NCI-H82 treated with DMSO at 0.1 percent for 48 hours (cell line): ENCODE measurements around the gene CNST.
"Not testable (repeated sequence)": the region's sequence is repeated elsewhere in the genome, so short reads cannot be mapped to it uniquely, and the experiment has no call there.

Source experiments
- DNase-seq: peaks from one replicate; lab custom pipeline; 2025; ENCODE audit not compliant: unreplicated experiment; lab: John Stamatoyannopoulos, UW

Gene CNST

DNA sequence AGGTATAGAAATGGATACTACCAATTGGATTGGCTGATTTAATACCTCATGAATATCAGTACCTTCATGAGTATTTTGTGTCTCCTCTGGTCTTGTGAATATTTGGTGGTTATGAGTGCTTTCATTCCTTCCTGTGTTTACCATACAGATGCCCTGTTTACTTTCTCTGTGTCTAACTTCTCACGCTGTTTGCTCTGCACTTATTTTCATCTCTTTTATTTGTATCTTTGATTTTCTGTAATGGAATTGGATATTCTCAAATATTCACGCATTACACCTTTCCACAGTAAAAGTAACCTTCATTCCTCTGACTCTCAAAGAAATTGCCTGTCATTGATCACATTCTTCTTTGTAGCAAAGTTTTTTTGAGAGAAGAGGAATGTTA, 16.8 kb downstream of the CNST start:
- no peak for DNase-seq

DNA sequence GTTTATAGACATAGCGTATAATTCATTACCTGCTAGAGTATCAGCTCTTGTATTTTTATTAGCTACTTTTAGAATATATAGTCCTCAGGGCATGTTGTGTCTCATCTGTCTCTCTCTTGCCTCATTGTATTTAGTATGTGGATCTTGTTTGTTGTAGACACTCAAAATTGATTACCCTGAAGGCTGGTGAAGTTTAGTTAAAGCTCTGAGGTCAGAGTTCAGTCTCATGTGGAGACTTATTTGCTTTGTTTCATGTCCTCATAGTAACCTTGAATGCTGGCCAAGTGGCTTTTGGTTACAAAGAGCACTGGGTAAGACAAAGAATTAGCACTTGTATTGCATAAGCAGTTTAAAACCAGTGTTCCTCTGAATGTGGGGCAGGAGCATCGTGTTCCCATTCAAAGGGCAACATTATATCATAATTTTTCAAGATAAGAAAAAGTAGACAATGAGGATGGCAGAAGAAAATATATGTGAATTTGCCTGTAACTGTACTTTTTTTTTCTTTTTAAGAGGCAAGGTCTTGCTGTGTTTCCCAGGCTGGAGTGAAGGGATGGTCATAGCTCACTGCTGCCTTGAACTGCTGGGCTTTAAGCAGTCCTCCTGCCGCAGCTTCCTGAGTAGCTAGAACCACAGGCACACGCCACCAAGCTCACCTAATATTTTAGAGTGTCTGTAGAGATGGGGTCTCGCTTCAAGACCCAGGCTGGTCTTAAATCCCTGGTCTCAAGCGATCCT, 17.4 kb downstream of the CNST start:
- DNase-seq: no peak

DNA sequence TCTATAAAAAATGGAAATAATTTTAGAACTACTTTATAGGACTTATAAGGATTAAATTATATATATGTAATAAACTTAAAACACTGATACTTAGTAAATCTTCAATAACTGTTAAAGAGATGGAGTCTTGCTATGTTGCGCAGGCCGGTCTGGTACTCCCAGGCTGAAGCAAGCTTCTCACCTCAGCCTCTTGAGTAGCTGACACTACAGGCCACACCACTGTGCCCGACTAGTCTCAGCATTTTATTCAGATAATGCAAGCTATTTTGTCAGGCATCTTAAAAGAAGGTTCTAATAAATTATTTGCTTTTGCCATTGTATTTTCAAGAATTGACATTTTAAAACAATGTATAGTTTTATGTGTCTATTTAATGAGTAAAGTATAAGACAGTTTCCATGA, 20.8 kb downstream of the CNST start:
- DNase-seq: no peak

DNA sequence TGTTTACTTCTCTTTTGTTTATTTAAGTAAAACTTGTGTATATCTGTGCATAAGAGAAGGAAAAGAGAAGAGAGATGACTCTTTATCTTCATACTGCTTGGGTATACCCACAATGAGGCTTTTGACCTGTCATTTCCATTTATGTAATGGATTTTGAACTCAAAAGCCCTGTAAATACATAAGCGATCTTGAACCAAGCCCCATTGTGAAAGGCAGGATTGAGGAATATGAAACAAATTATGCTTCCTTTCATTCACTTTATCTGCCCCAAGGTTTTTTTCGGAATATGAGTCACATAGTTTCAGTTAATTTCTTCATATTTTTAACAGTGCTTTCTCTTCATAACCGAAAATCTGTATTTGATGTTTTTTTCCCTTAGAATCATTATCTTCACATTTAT, 21.4 kb downstream of the CNST start:
- no peak for DNase-seq

DNA sequence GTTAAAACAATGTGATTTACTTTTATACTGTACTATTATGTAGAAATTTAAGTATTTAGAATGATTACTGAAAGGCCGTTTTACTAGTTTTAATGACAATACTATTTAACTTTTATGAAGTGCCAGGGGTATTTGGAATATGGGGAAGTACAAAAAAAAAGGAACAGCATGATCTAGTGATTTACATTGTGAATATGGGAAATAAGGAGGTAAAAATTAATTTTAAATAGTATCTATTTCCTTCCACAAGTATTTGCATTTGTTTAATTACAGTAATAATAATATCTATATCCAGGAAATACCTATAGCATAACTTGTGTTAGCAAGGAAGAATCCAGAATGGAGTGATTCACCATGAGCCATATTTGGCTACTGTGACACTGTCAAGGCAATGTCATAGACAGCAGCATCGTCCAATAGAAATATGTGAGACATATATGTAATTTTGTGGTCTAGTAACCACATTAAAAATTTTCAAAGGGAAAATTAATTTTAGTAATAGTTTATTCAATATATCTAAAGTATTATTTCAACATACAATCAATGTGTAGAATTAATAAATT, 22.0 kb downstream of the CNST start:
- DNase-seq: no peak

DNA sequence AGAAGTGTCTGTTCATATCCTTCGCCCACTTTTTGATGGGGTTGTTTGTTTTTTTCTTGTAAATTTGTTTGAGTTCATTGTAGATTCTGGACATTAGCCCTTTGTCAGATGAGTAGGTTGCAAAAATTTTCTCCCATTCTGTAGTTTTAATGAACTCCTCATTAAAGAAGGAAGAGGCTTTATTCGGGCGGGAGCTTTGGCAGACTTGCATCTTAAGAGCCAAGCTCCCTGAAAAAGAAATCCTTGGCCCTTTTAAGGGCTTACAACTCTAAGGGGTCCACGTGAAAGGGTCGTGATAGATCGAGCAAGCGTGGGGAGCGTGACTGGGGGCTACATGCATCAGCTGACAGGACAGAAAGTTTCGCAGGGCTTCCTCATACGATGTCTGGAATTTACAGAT, 23.7 kb downstream of the CNST start:
- not testable (repeated sequence) for DNase-seq

DNA sequence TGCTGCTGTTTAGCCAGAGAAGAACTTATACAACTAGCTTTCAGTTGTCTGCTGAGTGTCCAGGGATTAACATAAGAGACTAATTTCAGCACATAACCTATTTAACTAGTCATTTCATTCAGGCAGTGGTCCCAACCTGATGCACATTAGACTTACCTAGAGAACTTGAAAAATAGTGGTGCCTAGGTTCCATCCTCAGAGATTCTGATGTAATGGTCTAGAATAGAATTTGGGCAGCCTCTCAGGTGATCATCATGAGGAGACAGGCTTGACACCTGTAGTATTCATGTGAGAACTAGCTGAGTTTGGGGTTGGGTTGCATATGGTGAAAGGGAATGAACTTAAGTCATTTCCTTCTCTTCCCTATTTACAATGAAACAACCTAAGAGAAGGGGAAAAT, 24.8 kb downstream of the CNST start:
- no peak for DNase-seq

DNA sequence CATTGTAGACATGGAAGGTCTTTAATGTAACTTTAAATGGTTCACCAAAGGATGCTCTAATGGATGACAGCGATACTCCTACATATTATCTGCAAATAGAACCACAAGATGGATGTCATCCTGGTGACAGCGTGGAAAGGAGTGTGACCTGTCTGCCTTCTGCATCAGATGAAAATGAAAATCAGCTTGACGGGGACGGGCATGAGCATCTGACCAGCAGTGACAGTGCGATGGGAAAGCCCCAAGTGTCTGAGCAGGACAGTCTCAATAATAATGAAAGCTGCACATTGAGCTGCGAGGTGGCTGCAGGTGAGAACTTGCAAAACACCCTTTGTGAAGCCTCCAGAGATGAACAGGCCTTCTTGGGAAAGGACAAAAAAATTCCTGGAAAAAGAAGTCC, 25.2 kb downstream of the CNST start:
- DNase-seq: no peak

DNA sequence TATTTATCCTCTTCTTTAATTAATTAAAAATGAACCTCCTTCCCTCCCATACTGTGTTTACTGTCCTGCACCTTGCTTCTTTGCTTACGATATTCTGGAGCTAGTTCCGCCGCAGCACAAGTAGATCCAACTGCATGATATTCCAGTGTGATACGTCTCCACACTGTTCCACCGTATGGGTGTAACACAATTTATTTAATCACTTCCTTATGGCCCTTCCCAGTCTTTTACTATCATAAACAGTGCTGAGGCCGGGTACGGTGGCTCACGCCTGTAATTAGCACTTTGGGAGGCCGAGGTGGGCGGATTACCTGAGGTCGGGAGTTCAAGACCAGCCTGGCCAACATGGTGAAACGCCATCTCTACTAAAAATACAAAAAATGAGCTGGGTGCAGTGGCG, 25.7 kb downstream of the CNST start:
- no peak for DNase-seq

DNA sequence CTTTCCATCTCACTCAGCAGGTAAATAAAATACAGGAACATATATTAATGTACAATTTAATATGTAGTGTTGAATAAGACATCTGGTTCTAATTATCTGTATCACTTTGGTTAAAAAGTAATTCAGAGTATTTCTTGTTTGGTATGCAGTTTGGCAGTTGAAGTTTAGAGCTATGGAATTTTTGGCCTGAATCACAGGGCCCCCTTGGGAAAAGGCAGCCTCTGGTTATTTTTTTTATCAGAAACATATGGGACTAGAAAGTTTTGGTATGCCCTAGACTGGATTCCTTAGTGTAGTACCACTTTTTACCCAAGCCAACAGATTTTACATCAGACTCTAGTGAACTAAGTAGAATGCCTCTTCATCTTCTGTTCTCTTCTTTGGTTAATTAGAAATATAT, 26.4 kb downstream of the CNST start:
- no peak for DNase-seq

DNA sequence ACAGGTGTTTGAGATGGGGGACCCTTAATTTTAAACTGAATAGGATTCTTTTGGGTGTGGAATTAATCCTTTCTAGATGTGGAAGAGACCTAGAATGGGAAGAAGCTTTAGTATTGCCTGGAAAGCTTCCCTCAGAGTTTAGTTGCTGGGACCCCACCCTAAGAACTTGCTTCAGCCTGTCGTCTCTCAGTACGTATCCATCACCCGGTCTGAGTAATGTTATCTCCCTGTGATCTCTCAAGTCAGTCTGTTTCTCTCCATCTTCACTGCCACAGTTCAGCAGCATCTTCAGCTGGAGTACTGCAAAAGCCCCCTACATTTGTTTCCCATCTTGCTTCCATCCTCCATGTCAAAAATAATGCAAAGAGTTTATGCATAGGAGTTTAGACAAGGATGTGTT, 28.9 kb downstream of the CNST start:
- DNase-seq: no peak

DNA sequence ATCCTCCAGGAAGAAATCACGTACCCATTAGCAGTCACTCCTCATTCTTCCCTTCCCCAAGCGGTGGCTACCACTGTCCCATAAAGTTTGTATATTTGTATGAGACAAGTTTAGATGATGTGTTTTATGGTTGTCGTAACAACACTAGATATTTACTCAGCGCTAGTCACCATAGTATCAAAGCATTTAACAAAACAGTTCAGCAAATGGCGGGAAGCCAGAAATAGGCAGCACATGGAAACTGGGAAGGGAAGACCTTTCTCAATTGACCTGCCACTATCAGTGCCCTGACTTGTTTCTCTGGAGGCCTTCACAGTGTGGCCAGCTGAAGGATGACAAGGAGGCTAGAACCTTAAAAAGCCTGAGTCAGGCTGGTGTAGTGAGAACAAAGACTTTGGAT, 31.1 kb downstream of the CNST start:
- no peak for DNase-seq

DNA sequence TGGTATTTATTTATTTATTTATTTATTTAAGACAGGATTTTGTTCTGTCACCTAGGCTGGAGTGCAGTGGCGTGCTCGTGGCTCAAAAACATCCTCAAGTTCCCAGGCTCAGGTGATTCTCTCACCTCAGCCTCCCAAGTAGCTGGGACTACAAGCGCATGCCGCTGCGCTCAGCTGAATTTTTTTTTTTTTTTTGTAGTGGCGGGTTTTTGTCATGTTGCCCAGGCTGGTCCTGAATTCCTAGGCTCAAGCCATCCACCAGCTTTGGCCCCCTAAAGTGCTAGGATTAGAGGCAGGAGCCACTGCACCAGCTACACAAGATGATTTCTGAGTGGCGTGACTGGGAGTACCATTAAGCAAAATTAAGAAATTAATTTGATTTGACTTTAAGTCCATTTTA, 31.7 kb downstream of the CNST start:
- no peak for DNase-seq

DNA sequence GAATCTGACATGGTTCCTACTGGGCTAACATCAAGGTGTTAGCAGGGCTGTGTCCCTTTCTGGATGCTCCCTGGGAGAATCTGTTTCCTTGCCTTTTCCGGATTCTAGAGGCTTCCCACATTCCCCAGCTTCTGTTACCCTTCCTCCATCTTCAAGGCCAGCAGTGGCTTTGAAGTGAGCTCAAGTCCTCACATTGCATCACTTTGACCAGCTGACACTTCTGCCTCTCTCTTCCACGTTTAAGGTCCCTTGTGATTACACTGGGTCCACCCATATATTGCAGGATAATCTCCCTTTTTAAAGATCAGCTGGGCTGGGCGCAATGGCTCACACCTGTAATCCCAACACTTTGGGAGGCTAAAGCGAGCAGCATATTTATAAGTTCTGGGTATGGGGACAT, 33.1 kb downstream of the CNST start:
- no peak for DNase-seq

DNA sequence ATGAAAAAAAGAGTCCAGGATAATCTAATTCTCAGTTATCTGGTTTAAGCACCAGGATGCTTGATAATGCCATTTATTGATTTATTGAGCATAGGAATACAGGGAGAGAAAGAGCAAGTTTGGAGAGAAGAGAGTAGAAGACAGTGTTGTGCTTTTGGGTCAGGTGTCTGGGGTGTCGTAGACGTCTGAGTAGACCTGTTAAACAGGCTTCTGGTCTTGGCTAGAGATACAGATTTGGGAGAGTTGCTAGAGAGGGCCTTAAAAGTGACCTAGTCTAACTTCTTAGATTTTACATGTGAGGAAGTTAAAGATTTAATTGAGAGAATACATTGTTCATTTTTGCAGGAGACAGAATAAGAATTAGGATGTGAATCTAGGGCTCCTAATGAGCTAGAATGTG, 34.3 kb downstream of the CNST start:
- no peak for DNase-seq

DNA sequence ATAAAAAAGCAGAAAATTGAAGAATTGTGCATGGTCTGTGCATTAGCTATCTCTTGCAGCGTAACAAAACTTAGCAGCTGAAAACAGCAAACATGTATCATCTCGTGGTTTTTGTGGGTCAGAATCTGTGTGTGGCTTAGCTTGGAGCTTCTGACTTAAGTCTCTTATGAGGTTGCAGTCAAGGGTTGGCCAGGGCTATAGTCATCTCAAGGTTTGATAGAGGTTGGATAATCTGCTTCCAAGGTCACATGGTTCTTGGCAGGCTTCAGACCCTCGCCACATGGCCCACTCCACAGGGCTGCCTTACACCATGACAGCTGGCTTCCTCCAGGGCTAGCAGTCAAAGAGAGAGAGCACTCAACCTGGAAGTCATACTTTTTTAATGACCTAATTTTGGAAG, 35.9 kb downstream of the CNST start:
- DNase-seq: peak; percentile 63

DNA sequence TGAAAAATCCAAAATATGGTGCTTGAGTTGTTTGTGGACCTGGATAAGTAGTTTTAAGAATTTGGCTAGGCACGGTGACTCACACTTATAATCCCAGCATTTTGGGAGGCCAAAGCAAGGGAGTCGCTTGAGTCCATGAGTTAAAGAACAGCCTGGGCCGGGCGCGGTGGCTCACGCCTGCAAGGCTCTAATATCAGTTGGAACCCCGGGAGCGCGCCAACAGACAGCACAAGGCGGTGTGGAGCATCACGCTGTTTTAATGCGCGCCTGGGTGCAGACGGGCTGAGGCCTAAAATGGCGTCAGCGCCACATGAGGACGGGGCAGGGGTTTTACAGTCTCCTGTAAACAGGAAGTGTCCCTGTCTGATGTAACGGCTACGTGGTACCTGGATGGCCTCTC, 39.0 kb downstream of the CNST start:
- DNase-seq: not testable (repeated sequence)

DNA sequence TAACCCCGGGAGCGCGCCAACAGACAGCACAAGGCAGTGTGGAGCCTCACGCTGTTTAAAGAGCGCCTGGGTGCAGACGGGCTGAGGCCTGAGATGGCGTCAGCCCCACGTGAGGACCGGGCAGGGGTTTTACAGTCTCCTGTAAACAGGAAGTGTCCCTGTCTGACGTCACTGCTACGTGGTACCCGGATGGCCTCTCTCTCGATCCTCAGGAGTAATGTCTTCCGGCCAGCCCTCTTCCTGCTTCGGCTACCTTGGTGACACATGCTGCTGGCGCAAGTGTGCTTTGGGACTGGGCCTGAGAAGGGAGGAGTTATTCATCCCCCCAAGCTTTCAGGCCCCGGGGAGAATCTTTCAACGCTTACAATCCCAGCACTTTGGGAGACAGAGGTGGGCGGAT, 41.2 kb downstream of the CNST start:
- no peak for DNase-seq

DNA sequence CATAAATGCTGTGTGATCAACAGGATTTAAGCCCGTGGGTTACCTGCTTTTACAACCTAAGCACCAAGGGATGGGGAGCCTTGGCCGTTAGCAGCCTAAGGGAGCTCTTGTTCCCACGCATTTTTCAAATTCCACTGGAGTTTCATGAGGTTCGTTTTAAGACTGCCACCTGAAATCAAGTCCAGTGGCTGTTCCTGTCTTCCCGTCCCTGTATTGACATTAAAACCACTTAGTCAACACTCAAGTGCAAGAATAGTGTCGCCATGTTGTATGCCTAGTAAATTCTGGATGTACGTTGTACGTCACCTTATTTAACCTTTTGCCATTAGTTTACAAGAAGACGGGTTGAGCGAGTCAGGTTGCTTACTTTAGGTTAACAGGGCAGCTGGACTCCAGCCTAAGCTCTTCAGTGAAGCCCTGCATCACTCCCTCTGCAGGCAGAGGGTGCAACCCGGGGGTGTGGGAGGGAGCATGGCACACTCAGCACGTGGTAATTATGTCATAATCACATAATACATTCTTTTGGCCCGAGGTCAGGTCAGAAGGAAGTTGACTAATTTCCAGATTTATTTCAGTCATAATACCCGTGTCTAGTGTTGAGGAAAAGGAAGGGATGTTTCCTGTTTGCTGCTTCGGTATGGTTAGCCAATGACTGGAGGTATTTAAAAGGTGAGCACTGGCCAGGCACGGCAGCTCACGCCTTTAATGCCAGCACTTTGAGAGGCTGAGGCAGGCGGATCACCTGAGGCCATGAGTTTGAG, 42.5 kb downstream of the CNST start:
- no peak for DNase-seq

DNA sequence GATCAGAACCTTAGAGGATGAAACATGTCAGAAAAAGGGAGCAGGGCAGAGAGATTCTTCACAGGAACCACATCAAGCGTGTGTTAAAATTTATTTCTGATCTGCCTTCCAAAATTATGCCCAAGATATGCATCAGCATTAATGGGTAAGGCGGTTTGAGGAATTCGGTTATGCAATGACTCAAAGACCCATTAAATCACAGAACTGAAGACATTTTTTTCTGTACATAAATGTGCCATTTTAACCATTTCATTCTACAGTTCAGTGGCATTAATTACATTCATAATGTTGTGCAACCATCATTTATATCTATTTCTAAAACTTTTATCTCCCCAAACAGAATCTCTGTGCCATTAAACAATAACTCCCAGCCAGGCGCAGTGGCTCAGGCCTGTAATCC, 43.4 kb downstream of the CNST start:
- no peak for DNase-seq

DNA sequence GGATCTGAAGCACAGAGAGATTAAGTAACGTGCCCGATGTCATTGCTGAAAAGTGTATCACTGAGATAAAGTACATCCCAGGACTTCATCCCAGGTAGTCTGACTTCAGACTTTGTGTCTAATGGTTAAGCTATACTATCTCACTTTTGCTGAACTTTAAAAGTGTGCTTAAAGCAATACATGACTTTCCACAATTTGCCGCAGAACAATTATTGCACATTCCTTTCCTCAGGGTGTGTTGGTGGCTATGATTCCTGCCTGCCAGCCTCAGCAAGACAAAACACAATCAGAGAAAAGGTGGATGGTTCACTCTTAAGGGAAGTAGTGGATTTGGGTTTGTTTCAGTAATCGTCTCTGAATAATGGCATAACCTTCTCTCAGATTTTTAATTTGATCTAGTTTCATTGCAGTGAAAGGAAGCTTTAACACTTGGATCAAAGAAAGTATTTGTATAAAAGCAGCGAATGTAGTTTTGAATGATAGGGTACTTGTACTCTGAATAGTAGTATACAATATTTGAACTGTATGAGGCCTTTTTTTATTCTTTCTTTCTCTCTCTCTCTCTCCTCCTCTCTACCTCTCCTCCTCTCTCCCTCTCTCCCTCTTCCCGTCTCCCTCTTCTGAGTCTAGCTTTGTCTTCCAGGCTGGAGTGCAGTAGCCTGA, 47.0 kb downstream of the CNST start:
- peak; percentile 44 for DNase-seq

DNA sequence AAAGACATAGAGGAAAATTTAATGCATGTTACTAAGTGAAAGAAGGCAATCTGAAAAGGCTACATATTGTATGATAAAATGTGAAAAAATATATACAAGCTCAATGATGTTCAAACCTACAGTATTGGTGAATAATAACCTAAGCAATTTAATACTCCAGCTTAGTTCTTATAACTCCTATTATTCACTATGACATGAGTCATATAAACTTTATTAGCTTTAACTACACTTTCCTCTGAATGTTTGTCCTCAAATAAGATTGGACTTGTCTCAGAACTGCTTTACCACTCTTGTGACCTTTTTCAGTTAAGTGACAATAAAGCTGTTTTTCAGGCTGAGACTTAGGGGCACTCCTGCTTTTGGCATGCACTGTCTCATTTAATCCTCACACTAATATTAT, 50.9 kb downstream of the CNST start:
- no peak for DNase-seq
